ENCODE results near the gene TTLL5.

GRCh38 chr14:75806352-75806832, 145.3 kb downstream of the TTLL5 start:
- no peak for TF ChIP-seq GATA2 (IDR thresholded peaks at IDR 0.05; ENCODE audit: low read depth, low read length)
- TF ChIP-seq GATA3 (IDR thresholded peaks at IDR 0.05; ENCODE audit: low read depth, low read length), result no peak
